Activated CD8-positive, alpha-beta memory T cell treated with anti-CD3 and anti-CD28 coated beads, Interleukin-2, amount 50 U/mL, for 1 hour (primary cell): Measurements from ENCODE around the gene S100PBP.
"Not testable (repeated sequence)": the region's sequence is repeated elsewhere in the genome, so short reads cannot be mapped to it uniquely, and the experiment has no call there.

Source experiments
- DNase-seq: peaks from one replicate; pipeline ENCODE4 v3.0.0-alpha.2; 2020; ENCODE audit errors: extremely low read depth

The S100PBP gene

GRCh38 chr1:32900956-32901822, 83.7 kb downstream of the S100PBP start, which contains the start of gene TMEM54:
Gene TMEM54 (minus strand): TSS chr1:32901389. CDS start chr1:32901238, 151 bp downstream.
- DNase-seq = no peak

DNA sequence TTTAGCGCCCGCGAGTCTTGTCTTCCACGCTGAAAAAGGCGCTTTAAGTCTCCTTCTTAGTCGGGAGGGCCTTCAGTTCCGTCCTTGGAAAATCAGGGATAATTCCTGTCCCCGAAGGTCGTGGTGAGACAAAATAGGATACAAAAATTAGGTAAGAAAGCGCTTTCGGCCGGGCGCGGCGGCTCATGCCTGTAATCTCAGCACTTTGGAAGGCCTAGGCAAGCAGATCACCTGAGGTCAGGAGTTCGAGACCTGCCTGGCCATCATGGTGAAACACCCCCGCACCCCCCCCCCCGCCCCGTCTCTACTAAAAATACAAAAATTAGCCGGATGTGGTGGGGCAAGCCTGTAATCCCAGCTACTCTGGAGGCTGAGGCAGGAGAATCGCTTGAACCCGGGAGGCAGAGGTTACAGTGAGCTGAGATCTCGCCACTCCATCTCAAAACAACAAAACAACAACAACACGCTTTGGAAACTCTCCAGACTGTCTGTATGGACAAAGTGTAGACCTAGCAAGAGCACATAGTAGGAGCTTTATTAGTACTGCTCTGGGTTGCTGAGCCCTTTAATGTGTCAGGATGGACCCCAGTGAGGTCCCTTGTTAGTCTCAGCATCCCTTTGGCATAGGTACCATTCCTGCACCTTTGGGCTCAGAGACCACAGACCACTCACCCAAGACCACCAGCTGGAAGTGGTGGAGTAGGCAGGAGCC, 84.5 kb downstream of the S100PBP start:
- DNase-seq = no peak

DNA sequence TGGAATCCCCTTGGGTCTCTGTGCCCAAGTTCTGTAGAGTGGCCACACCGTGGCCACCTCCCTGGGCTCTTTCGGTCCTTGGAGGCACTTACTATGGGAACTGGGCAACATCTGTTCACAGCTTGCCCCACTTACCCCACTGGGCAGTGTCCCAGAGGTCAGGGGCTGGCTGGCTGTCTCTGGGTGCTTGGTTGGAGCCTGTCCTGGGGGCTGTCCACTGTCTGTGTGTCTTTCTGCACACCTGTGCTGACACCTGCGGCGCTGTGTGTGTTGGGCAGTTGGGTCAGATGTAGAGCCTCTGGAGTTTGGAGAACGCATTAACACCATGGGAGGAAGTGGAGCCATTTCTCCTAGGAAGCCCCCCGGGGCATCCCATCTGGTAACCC, 85.1 kb downstream of the S100PBP start:
- DNase-seq = no peak

DNA sequence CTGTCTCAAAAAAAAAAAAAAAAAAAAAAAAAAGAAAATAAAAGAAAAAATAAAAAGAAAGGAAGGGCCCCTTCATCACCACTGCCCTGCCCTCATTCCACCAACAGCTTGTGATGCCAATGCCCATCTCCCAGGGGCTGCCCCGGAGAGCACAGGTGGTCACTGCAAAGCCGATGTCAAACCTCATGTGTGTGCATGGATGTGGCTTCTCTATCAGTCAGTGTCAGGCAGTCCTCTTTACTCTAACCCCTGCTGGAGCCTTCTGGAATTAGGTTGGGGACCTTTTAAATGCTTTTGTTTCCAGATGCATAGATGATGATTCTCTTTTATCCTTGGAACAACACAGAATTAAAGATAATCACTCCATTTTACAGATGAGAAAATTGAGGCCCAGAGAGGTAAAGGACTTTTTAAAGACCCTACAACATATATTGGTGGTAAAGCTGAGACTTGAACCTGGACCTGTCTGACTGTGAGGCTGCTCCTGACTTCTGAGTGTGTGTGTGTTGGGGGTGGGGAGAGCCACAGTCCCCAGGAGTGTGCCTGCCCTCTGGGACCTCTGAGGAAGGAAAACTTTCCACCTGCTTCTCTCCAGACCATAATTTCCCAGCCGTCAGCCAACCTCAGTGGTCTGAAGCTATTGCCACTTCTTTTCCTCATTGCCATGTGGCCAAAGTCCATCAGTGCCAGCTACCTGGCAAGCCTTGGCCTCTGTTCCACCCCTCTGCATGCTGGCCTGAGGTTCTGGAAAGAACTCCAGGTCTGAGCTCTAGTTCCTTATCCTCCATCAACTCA, 86.7 kb downstream of the S100PBP start:
- no peak for DNase-seq

- no peak for DNase-seq
Measured at GRCh38 chr1:32904797-32905196, 87.3 kb downstream of the S100PBP start.

GRCh38 chr1:32905588-32905987, 88.1 kb downstream of the S100PBP start:
- not testable (repeated sequence) for DNase-seq

DNA sequence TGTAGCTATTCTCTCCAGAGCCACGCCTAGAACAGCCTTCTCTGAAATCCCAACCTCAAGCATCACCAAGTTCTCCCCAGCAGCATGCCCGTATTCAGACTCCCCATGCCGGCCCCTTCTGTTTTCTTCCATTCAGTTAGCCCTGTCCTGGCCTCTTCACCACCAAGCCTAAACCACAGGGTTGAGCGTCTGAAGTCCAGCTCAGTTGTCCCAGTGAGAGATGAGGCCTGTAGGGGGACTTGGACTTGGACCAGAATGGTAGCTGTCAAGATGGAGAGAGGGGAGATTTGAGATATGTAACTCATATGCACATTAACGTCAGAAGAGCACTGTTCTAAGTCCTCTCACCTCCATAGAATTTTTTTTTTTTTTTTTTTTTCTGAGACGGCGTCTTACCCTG, 89.2 kb downstream of the S100PBP start:
- DNase-seq = no peak

GRCh38 chr1:32907435-32907834, 90.0 kb downstream of the S100PBP start:
- DNase-seq = no peak
